H9 (cell line): Measurements from ENCODE around the gene BARX1. TPM values are rescaled to one million over a fixed set of nuclear protein-coding genes. Genes with fewer than 3 reads are reported as not detected.

Source experiments
- DNase-seq: peaks from one replicate; pipeline ENCODE4 v3.0.0-alpha.2; 2017
- H2AFZ ChIP-seq: one replicate; pipeline ENCODE4 v1.6.1; 2013; ENCODE audit warnings: mild to moderate bottlenecking, low read length, control low read depth, moderate library complexity
- H2AK5ac ChIP-seq: 2 replicates; pipeline ENCODE4 v1.6.1; 2013; ENCODE audit warnings: low read length, control low read depth, mixed read lengths; ENCODE audit not compliant: insufficient read length
- H2BK120ac ChIP-seq: one replicate; pipeline ENCODE4 v1.6.1; 2013; ENCODE audit warnings: low read depth, mild to moderate bottlenecking, low read length, control low read depth, inconsistent platforms; ENCODE audit not compliant: poor library complexity, severe bottlenecking
- H2BK12ac ChIP-seq: 2 replicates; pipeline ENCODE4 v1.6.1; 2013; ENCODE audit warnings: low read length, control low read depth, mixed read lengths, low read depth; ENCODE audit not compliant: insufficient read length
- H2BK15ac ChIP-seq: 2 replicates; pipeline ENCODE4 v1.6.1; 2013; ENCODE audit warnings: low read depth, low read length, control low read depth
- H2BK20ac ChIP-seq: one replicate; pipeline ENCODE4 v1.6.1; 2013; ENCODE audit warnings: low read depth, mild to moderate bottlenecking, low read length, control low read depth, inconsistent platforms; ENCODE audit not compliant: poor library complexity, severe bottlenecking
- H2BK5ac ChIP-seq: 2 replicates; pipeline ENCODE4 v1.6.1; 2013; ENCODE audit warnings: low read length, control low read depth, mixed read lengths; ENCODE audit not compliant: insufficient read length
- H3K14ac ChIP-seq: 2 replicates; pipeline ENCODE4 v1.6.1; 2013; ENCODE audit warnings: low read length, control low read depth; ENCODE audit not compliant: insufficient read depth
- H3K18ac ChIP-seq: 2 replicates; pipeline ENCODE4 v1.6.1; 2013; ENCODE audit warnings: low read depth, mild to moderate bottlenecking, mixed read lengths, low read length, control low read depth; ENCODE audit not compliant: insufficient read length
- H3K23ac ChIP-seq: 2 replicates; pipeline ENCODE4 v1.6.1; 2013; ENCODE audit warnings: low read length, control low read depth, mixed read lengths, low read depth; ENCODE audit not compliant: insufficient read length
- H3K23me2 ChIP-seq: 2 replicates; pipeline ENCODE4 v1.6.1; 2013; ENCODE audit warnings: low read depth, mild to moderate bottlenecking, mixed read lengths, low read length, control low read depth; ENCODE audit not compliant: insufficient read length, poor library complexity, severe bottlenecking
- H3K27ac ChIP-seq: 2 replicates; pipeline ENCODE4 v1.5.1; 2013; ENCODE audit warnings: low read length, control low read depth, mixed read lengths, low read depth; ENCODE audit not compliant: insufficient read length
- H3K27me3 ChIP-seq: 2 replicates; pipeline ENCODE4 v1.6.1; 2013; ENCODE audit warnings: low read length, control low read depth, inconsistent platforms; ENCODE audit not compliant: insufficient read depth
- H3K4ac ChIP-seq: 2 replicates; pipeline ENCODE4 v1.6.1; 2013; ENCODE audit warnings: low read depth, mild to moderate bottlenecking, control low read depth, inconsistent platforms, low read length, moderate library complexity
- H3K4me1 ChIP-seq: 2 replicates; pipeline ENCODE4 v1.6.1; 2013; ENCODE audit warnings: low read length, control low read depth, inconsistent platforms; ENCODE audit not compliant: insufficient read depth
- H3K4me2 ChIP-seq: 2 replicates; pipeline ENCODE4 v1.6.1; 2013; ENCODE audit warnings: low read length, control low read depth, mixed read lengths; ENCODE audit not compliant: insufficient read length, insufficient read depth
- H3K56ac ChIP-seq: 2 replicates; pipeline ENCODE4 v1.6.1; 2013; ENCODE audit warnings: low read depth, mild to moderate bottlenecking, mixed read lengths, low read length, control low read depth; ENCODE audit not compliant: insufficient read length
- H3K79me1 ChIP-seq: 2 replicates; pipeline ENCODE4 v1.6.1; 2013; ENCODE audit warnings: low read depth, mild to moderate bottlenecking, moderate library complexity, low read length, control low read depth, inconsistent platforms; ENCODE audit not compliant: insufficient read depth, poor library complexity, severe bottlenecking
- H3K79me2 ChIP-seq: 2 replicates; pipeline ENCODE4 v1.6.1; 2013; ENCODE audit warnings: low read length, control low read depth, inconsistent platforms; ENCODE audit not compliant: insufficient read depth
- H3K9ac ChIP-seq: 2 replicates; pipeline ENCODE4 v1.6.1; 2013; ENCODE audit warnings: low read length, control low read depth, mixed read lengths; ENCODE audit not compliant: insufficient read length; ENCODE audit errors: extremely low read depth
- H3K9me3 ChIP-seq: one replicate; pipeline ENCODE4 v1.6.1; 2013; ENCODE audit warnings: low read depth, low read length, inconsistent platforms; ENCODE audit not compliant: control insufficient read depth
- H3T11ph ChIP-seq: one replicate; pipeline ENCODE4 v1.6.1; 2013; ENCODE audit warnings: mild to moderate bottlenecking, low read length, control low read depth, inconsistent platforms
- H4K20me1 ChIP-seq: one replicate; pipeline ENCODE4 v1.6.1; 2013; ENCODE audit not compliant: control insufficient read depth, insufficient read length, insufficient read depth
- H4K5ac ChIP-seq: 2 replicates; pipeline ENCODE4 v1.6.1; 2013; ENCODE audit warnings: low read depth, mild to moderate bottlenecking, mixed read lengths, low read length, control low read depth; ENCODE audit not compliant: insufficient read length
- H4K8ac ChIP-seq: replicated peaks from 2 replicates; pipeline ENCODE4 v1.6.1; 2013; ENCODE audit warnings: low read length, control low read depth, mixed read lengths, low read depth; ENCODE audit not compliant: insufficient read length
- H4K91ac ChIP-seq: 2 replicates; pipeline ENCODE4 v1.6.1; 2013; ENCODE audit warnings: low read depth, mild to moderate bottlenecking, moderate library complexity, mixed read lengths, low read length, control low read depth; ENCODE audit not compliant: insufficient read length
- H3K27ac Mint-ChIP-seq, 3 experiments: 2 replicates in 2 of 3; 3 replicates in 1 of 3; pipeline ENCODE4 v1.8.0; 2020 to 2021; ENCODE audit warnings: mixed read lengths in 3 of 3, mild to moderate bottlenecking in 1 of 3, moderate library complexity in 1 of 3
- H3K27me3 Mint-ChIP-seq: 2 replicates; pipeline ENCODE4 v1.8.0; 2021; ENCODE audit warnings: low read depth, mild to moderate bottlenecking, moderate library complexity, mixed read lengths
- H3K36me3 Mint-ChIP-seq, 3 experiments: 2 replicates in 2 of 3; 3 replicates in 1 of 3; pipeline ENCODE4 v1.8.0; 2020 to 2021; ENCODE audit warnings: low read depth in 3 of 3, mixed read lengths in 3 of 3; ENCODE audit not compliant: insufficient read depth in 1 of 3
- H3K4me1 Mint-ChIP-seq, 2 experiments: 2 replicates each; pipeline ENCODE4 v1.8.0; 2020; ENCODE audit warnings: mixed read lengths in 2 of 2
- H3K4me3 Mint-ChIP-seq, 2 experiments: 2 replicates in 1 of 2; 3 replicates in 1 of 2; pipeline ENCODE4 v1.8.0; 2020 to 2021; ENCODE audit warnings: mild to moderate bottlenecking in 2 of 2, mixed read lengths in 2 of 2, moderate library complexity in 1 of 2
- H3K9me3 Mint-ChIP-seq, 2 experiments: 2 replicates in 1 of 2; 3 replicates in 1 of 2; pipeline ENCODE4 v1.8.0; 2020; ENCODE audit warnings: mild to moderate bottlenecking in 2 of 2, mixed read lengths in 2 of 2, moderate library complexity in 1 of 2
- WGBS: extraction: QIAGEN DNeasy Blood & Tissue Kit; methylation state at CpG from one replicate; pipeline ENCODE4 v1.1.7; 2013; ENCODE audit warnings: missing lambda C conversion rate, low lambda C conversion rate, mixed read lengths; ENCODE audit not compliant: insufficient read length; ENCODE audit errors: extremely low coverage; 5-methylcytosine and 5-hydroxymethylcytosine counted together
- total RNA-seq: library from RNA; stranded (reverse); gene quantifications from 2 replicates; pipeline ENCODE4 v1.2.1, GENCODE V29; 2021
- TF ChIP-seq, protein P1 (sequence below): fragments of 200-600 bp; sonication (generic); conservative IDR thresholded peaks from 3 replicates; pipeline ENCODE4 v1.8.0; 2021; ENCODE audit warnings: antibody characterized with exemption, mild to moderate bottlenecking

Gene BARX1
- total RNA-seq, 1 experiment from 2014 or later, result 1.2 TPM

DNA sequence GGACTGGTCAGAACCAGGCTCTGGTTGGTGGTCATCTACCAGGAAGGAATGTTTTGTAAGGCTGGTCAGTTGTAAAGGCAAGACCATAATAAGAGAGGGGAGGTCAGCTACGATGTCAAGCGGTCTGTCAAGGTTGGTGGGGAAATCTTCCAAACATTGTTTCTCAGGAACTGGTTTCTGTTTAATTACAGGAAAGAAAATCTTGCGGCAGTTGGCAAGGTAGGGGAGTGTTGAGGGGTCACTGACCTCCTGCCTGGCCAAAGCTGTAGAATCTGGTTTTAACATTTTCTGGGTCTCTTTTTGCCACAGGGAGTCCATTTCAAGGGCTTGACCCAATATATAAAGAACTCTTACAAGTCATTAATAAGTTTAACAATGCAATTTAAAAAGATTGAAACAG is 39.0 kb upstream of the BARX1 start:
- Histone ChIP-seq H3K9me3 (no peaks in the 10 kb centered on the region), H3T11ph (no peak overlapping the region), H2AK5ac (no peak overlapping the region), H4K91ac (no peak overlapping the region), H2BK5ac (no peak overlapping the region), H2BK120ac (no peak overlapping the region), H3K18ac (no peak overlapping the region), H3K56ac (no peak overlapping the region), H2BK12ac (no peak overlapping the region), H3K79me1 (no peaks in the 10 kb centered on the region), H3K14ac (no peak overlapping the region), H2BK15ac (no peak overlapping the region), H3K79me2 (no peaks in the 10 kb centered on the region), H2AFZ (no peak overlapping the region), H3K4me2 (no peak overlapping the region), H3K27me3 (no peaks in the 10 kb centered on the region), H3K9ac (no peak overlapping the region), H4K20me1 (no peaks in the 10 kb centered on the region), H3K4me1 (no peaks in the 10 kb centered on the region), H3K27ac (no peak overlapping the region), H3K4ac (no peak overlapping the region), H4K5ac (no peak overlapping the region), H3K23ac (no peak overlapping the region), H3K23me2 (no peaks in the 10 kb centered on the region), H2BK20ac (no peak overlapping the region), H4K8ac (no peak overlapping the region)
- Mint-ChIP-seq H3K36me3 (peaks cover 0 to 2% (median 0%) of the 10 kb centered on the region in 3 experiments; a peak in 2 of 7 replicates), H3K4me1 (no peaks in the 10 kb centered on the region), H3K4me3 (no peak overlapping the region), H3K27ac (no peak overlapping the region), H3K9me3 (peaks cover 5 to 6% of the 10 kb centered on the region in 2 experiments; a peak in 4 of 5 replicates), H3K27me3 (peaks cover 3% of the 10 kb centered on the region)
- WGBS, result no CpG with 5 or more reads among the region's 3 CpGs
- TF ChIP-seq, protein P1, sequence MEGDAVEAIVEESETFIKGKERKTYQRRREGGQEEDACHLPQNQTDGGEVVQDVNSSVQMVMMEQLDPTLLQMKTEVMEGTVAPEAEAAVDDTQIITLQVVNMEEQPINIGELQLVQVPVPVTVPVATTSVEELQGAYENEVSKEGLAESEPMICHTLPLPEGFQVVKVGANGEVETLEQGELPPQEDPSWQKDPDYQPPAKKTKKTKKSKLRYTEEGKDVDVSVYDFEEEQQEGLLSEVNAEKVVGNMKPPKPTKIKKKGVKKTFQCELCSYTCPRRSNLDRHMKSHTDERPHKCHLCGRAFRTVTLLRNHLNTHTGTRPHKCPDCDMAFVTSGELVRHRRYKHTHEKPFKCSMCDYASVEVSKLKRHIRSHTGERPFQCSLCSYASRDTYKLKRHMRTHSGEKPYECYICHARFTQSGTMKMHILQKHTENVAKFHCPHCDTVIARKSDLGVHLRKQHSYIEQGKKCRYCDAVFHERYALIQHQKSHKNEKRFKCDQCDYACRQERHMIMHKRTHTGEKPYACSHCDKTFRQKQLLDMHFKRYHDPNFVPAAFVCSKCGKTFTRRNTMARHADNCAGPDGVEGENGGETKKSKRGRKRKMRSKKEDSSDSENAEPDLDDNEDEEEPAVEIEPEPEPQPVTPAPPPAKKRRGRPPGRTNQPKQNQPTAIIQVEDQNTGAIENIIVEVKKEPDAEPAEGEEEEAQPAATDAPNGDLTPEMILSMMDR, result no peak
- DNase-seq, result no peak
